H9 (cell line): ENCODE measurements around the gene PPM1N. TPM values are rescaled to one million over a fixed set of nuclear protein-coding genes. Genes with fewer than 3 reads are reported as not detected.

Experiments
- DNase-seq: peaks from one replicate; pipeline ENCODE4 v3.0.0-alpha.2; 2017
- H2AFZ ChIP-seq: one replicate; pipeline ENCODE4 v1.6.1; 2013; ENCODE audit warnings: mild to moderate bottlenecking, low read length, control low read depth, moderate library complexity
- H2AK5ac ChIP-seq: 2 replicates; pipeline ENCODE4 v1.6.1; 2013; ENCODE audit warnings: low read length, control low read depth, mixed read lengths; ENCODE audit not compliant: insufficient read length
- H2BK120ac ChIP-seq: one replicate; pipeline ENCODE4 v1.6.1; 2013; ENCODE audit warnings: low read depth, mild to moderate bottlenecking, low read length, control low read depth, inconsistent platforms; ENCODE audit not compliant: poor library complexity, severe bottlenecking
- H2BK12ac ChIP-seq: 2 replicates; pipeline ENCODE4 v1.6.1; 2013; ENCODE audit warnings: low read length, control low read depth, mixed read lengths, low read depth; ENCODE audit not compliant: insufficient read length
- H2BK15ac ChIP-seq: 2 replicates; pipeline ENCODE4 v1.6.1; 2013; ENCODE audit warnings: low read depth, low read length, control low read depth
- H2BK20ac ChIP-seq: one replicate; pipeline ENCODE4 v1.6.1; 2013; ENCODE audit warnings: low read depth, mild to moderate bottlenecking, low read length, control low read depth, inconsistent platforms; ENCODE audit not compliant: poor library complexity, severe bottlenecking
- H2BK5ac ChIP-seq: 2 replicates; pipeline ENCODE4 v1.6.1; 2013; ENCODE audit warnings: low read length, control low read depth, mixed read lengths; ENCODE audit not compliant: insufficient read length
- H3K14ac ChIP-seq: 2 replicates; pipeline ENCODE4 v1.6.1; 2013; ENCODE audit warnings: low read length, control low read depth; ENCODE audit not compliant: insufficient read depth
- H3K18ac ChIP-seq: 2 replicates; pipeline ENCODE4 v1.6.1; 2013; ENCODE audit warnings: low read depth, mild to moderate bottlenecking, mixed read lengths, low read length, control low read depth; ENCODE audit not compliant: insufficient read length
- H3K23ac ChIP-seq: 2 replicates; pipeline ENCODE4 v1.6.1; 2013; ENCODE audit warnings: low read length, control low read depth, mixed read lengths, low read depth; ENCODE audit not compliant: insufficient read length
- H3K23me2 ChIP-seq: 2 replicates; pipeline ENCODE4 v1.6.1; 2013; ENCODE audit warnings: low read depth, mild to moderate bottlenecking, mixed read lengths, low read length, control low read depth; ENCODE audit not compliant: insufficient read length, poor library complexity, severe bottlenecking
- H3K27ac ChIP-seq: 2 replicates; pipeline ENCODE4 v1.5.1; 2013; ENCODE audit warnings: low read length, control low read depth, mixed read lengths, low read depth; ENCODE audit not compliant: insufficient read length
- H3K27me3 ChIP-seq: 2 replicates; pipeline ENCODE4 v1.6.1; 2013; ENCODE audit warnings: low read length, control low read depth, inconsistent platforms; ENCODE audit not compliant: insufficient read depth
- H3K4ac ChIP-seq: 2 replicates; pipeline ENCODE4 v1.6.1; 2013; ENCODE audit warnings: low read depth, mild to moderate bottlenecking, control low read depth, inconsistent platforms, low read length, moderate library complexity
- H3K4me1 ChIP-seq: 2 replicates; pipeline ENCODE4 v1.6.1; 2013; ENCODE audit warnings: low read length, control low read depth, inconsistent platforms; ENCODE audit not compliant: insufficient read depth
- H3K4me2 ChIP-seq: 2 replicates; pipeline ENCODE4 v1.6.1; 2013; ENCODE audit warnings: low read length, control low read depth, mixed read lengths; ENCODE audit not compliant: insufficient read length, insufficient read depth
- H3K56ac ChIP-seq: 2 replicates; pipeline ENCODE4 v1.6.1; 2013; ENCODE audit warnings: low read depth, mild to moderate bottlenecking, mixed read lengths, low read length, control low read depth; ENCODE audit not compliant: insufficient read length
- H3K79me1 ChIP-seq: 2 replicates; pipeline ENCODE4 v1.6.1; 2013; ENCODE audit warnings: low read depth, mild to moderate bottlenecking, moderate library complexity, low read length, control low read depth, inconsistent platforms; ENCODE audit not compliant: insufficient read depth, poor library complexity, severe bottlenecking
- H3K79me2 ChIP-seq: 2 replicates; pipeline ENCODE4 v1.6.1; 2013; ENCODE audit warnings: low read length, control low read depth, inconsistent platforms; ENCODE audit not compliant: insufficient read depth
- H3K9ac ChIP-seq: 2 replicates; pipeline ENCODE4 v1.6.1; 2013; ENCODE audit warnings: low read length, control low read depth, mixed read lengths; ENCODE audit not compliant: insufficient read length; ENCODE audit errors: extremely low read depth
- H3K9me3 ChIP-seq: one replicate; pipeline ENCODE4 v1.6.1; 2013; ENCODE audit warnings: low read depth, low read length, inconsistent platforms; ENCODE audit not compliant: control insufficient read depth
- H3T11ph ChIP-seq: one replicate; pipeline ENCODE4 v1.6.1; 2013; ENCODE audit warnings: mild to moderate bottlenecking, low read length, control low read depth, inconsistent platforms
- H4K20me1 ChIP-seq: one replicate; pipeline ENCODE4 v1.6.1; 2013; ENCODE audit not compliant: control insufficient read depth, insufficient read length, insufficient read depth
- H4K5ac ChIP-seq: 2 replicates; pipeline ENCODE4 v1.6.1; 2013; ENCODE audit warnings: low read depth, mild to moderate bottlenecking, mixed read lengths, low read length, control low read depth; ENCODE audit not compliant: insufficient read length
- H4K8ac ChIP-seq: replicated peaks from 2 replicates; pipeline ENCODE4 v1.6.1; 2013; ENCODE audit warnings: low read length, control low read depth, mixed read lengths, low read depth; ENCODE audit not compliant: insufficient read length
- H4K91ac ChIP-seq: 2 replicates; pipeline ENCODE4 v1.6.1; 2013; ENCODE audit warnings: low read depth, mild to moderate bottlenecking, moderate library complexity, mixed read lengths, low read length, control low read depth; ENCODE audit not compliant: insufficient read length
- H3K27ac Mint-ChIP-seq, 3 experiments: 2 replicates in 2 of 3; 3 replicates in 1 of 3; pipeline ENCODE4 v1.8.0; 2020 to 2021; ENCODE audit warnings: mixed read lengths in 3 of 3, mild to moderate bottlenecking in 1 of 3, moderate library complexity in 1 of 3
- H3K27me3 Mint-ChIP-seq: 2 replicates; pipeline ENCODE4 v1.8.0; 2021; ENCODE audit warnings: low read depth, mild to moderate bottlenecking, moderate library complexity, mixed read lengths
- H3K36me3 Mint-ChIP-seq, 3 experiments: 2 replicates in 2 of 3; 3 replicates in 1 of 3; pipeline ENCODE4 v1.8.0; 2020 to 2021; ENCODE audit warnings: low read depth in 3 of 3, mixed read lengths in 3 of 3; ENCODE audit not compliant: insufficient read depth in 1 of 3
- H3K4me1 Mint-ChIP-seq, 2 experiments: 2 replicates each; pipeline ENCODE4 v1.8.0; 2020; ENCODE audit warnings: mixed read lengths in 2 of 2
- H3K4me3 Mint-ChIP-seq, 2 experiments: 2 replicates in 1 of 2; 3 replicates in 1 of 2; pipeline ENCODE4 v1.8.0; 2020 to 2021; ENCODE audit warnings: mild to moderate bottlenecking in 2 of 2, mixed read lengths in 2 of 2, moderate library complexity in 1 of 2
- H3K9me3 Mint-ChIP-seq, 2 experiments: 2 replicates in 1 of 2; 3 replicates in 1 of 2; pipeline ENCODE4 v1.8.0; 2020; ENCODE audit warnings: mild to moderate bottlenecking in 2 of 2, mixed read lengths in 2 of 2, moderate library complexity in 1 of 2
- CTCF ChIP-seq: fragments of 200-600 bp; sonication (generic); conservative IDR thresholded peaks from 3 replicates; pipeline ENCODE4 v1.8.0; 2021; ENCODE audit warnings: antibody characterized with exemption, mild to moderate bottlenecking
- WGBS: extraction: QIAGEN DNeasy Blood & Tissue Kit; methylation state at CpG from one replicate; pipeline ENCODE4 v1.1.7; 2013; ENCODE audit warnings: missing lambda C conversion rate, low lambda C conversion rate, mixed read lengths; ENCODE audit not compliant: insufficient read length; ENCODE audit errors: extremely low coverage; 5-methylcytosine and 5-hydroxymethylcytosine counted together
- total RNA-seq: library from RNA; stranded (reverse); gene quantifications from 2 replicates; pipeline ENCODE4 v1.2.1, GENCODE V29; 2021

The PPM1N gene
- total RNA-seq, 1 experiment from 2014 or later, result 7.7 TPM

GRCh38 chr19:45531349-45531748, 33.1 kb downstream of the PPM1N start:
- no peak overlapping the region for H3K4me2 ChIP-seq
- no peak overlapping the region for H4K8ac ChIP-seq
- no peak overlapping the region for H2BK120ac ChIP-seq
- no peak for DNase-seq
- H3K79me2 ChIP-seq, result no peaks in the 10 kb centered on the region
- WGBS, result no CpG with 5 or more reads among the region's 1 CpG
- no peak overlapping the region for H4K5ac ChIP-seq
- H3K4ac ChIP-seq, result no peak overlapping the region
- TF ChIP-seq CTCF, result no peak
- H2BK20ac ChIP-seq, result no peak overlapping the region
- H3K4me1 Mint-ChIP-seq, result peaks cover 15 to 17% of the 10 kb centered on the region in 2 experiments
- H3K4me3 Mint-ChIP-seq, result no peak overlapping the region
- no peak overlapping the region for H4K91ac ChIP-seq
- no peak overlapping the region for H3K27ac Mint-ChIP-seq
- H3K4me1 ChIP-seq, result no peaks in the 10 kb centered on the region
- H3K9ac ChIP-seq, result no peak overlapping the region
- no peak overlapping the region for H3K23ac ChIP-seq
- no peak overlapping the region for H2BK5ac ChIP-seq
- H2AFZ ChIP-seq, result no peak overlapping the region
- no peaks in the 10 kb centered on the region for H3K79me1 ChIP-seq
- peaks cover 12% of the 10 kb centered on the region in 2 experiments for H3K9me3 Mint-ChIP-seq
- no peaks in the 10 kb centered on the region for H4K20me1 ChIP-seq
- no peak overlapping the region for H3K18ac ChIP-seq
- H3K27ac ChIP-seq, result no peak overlapping the region
- H3K14ac ChIP-seq, result no peak overlapping the region
- no peaks in the 10 kb centered on the region for H3K9me3 ChIP-seq
- H3K27me3 ChIP-seq, result peaks cover 3% of the 10 kb centered on the region; the same call in 1 of the 2 replicates
- peaks cover 9 to 25% (median 12%) of the 10 kb centered on the region in 3 experiments; a peak in 6 of 7 replicates for H3K36me3 Mint-ChIP-seq
- no peak overlapping the region for H2BK12ac ChIP-seq
- H3K23me2 ChIP-seq, result peaks cover 15% of the 10 kb centered on the region
- peaks cover 19% of the 10 kb centered on the region for H3K27me3 Mint-ChIP-seq
- no peak overlapping the region for H3K56ac ChIP-seq
- H2BK15ac ChIP-seq, result no peak overlapping the region
- no peak overlapping the region for H2AK5ac ChIP-seq
- no peak overlapping the region for H3T11ph ChIP-seq
